HG03095 (cell line): ENCODE data around the gene LIMS2.

Source experiments
- ATAC-seq: cut with Tn5 transposase; IDR thresholded peaks from one replicate; pipeline ENCODE4 v1.9.1; 2021; ENCODE audit warnings: moderate library complexity; ENCODE audit not compliant: unreplicated experiment

LIMS2 gene

DNA sequence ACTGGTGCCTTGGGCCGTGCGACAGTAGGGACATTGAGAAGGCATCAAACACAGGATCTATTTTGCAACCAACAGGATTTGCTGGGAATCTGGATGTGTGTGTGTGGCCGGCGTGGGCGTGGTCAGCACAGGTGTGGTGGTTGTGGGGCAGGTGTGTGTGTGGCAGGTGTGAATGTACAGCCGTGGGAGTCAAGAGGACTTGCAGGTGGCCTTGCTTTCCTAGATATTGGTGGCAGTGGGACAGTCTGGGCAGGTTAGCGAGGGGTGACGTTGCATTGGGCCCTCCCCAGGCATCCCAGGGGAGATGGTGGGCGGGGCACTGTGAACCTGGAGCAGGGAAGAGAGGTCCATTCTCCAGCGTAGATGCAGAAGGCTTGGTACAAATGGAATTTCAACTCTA, 3.2 kb upstream of the LIMS2 start:
- ATAC-seq, result no peak

DNA sequence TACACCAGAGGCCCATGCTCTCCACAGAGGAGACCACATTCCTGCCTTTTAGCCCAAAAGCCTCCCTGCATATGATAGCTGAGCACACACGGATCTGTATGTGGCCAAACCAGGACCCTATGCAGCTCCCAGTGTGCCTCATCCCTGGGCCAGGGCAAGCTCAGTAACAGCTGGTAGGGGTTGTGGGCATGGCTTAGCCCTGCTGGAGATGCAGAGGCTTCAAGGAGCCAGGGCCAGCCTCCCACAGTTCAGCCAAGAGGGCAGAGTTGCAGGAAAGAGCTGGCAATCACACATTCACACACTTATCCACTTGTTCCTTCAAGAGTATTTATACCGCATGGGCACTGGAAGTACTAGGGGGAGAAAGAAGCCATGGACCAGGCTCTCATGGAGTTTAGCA, 1.6 kb upstream of the LIMS2 start:
- ATAC-seq, result no peak

DNA sequence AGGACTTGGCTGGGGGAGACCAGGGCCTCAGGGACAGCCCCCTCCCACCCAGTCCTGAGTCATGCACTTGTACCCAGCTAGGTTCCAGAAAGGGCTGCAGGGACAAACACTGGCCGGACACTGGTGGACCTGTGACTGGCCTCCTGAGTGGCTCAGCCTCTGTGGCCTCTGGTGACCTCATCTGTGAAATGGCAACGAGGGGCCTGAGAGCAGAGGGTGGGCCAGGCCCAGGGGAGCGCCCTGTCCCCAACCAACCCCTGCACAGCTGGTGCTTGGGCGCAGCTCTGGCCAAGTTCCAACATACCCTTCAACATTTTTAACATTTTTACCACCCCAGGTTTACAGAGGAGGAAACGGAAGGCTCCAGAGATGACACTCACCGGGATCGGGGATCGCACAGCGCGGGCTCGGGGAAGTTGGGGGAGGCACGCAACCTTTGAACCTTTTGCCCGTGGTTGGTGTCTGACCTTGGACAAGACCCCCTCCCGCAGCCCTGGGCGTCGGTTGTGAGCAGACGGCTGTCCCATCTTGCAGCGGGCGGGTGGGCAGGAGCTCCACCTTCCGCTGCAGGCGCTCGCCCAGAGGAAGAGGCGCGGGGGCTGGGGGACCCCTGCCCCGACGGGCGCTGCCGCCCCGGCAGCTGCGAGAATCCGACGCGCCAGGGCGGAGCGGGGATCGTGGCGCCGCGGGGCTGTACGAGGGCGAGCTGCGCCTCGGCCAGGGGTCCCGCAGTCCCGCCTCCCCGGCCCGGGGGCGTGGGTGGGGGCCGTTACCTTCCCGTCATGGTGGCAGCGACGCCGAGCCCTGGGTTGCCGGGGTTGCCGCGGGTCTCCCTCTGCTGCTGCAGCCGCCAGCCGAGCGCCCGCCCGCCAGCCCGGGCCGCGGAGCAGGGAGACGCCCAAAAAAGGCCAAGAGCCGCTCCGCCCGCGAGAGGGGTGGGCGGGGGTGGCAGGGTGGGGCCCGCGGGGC, 805 bp downstream of the LIMS2 start:
- ATAC-seq, result no peak

DNA sequence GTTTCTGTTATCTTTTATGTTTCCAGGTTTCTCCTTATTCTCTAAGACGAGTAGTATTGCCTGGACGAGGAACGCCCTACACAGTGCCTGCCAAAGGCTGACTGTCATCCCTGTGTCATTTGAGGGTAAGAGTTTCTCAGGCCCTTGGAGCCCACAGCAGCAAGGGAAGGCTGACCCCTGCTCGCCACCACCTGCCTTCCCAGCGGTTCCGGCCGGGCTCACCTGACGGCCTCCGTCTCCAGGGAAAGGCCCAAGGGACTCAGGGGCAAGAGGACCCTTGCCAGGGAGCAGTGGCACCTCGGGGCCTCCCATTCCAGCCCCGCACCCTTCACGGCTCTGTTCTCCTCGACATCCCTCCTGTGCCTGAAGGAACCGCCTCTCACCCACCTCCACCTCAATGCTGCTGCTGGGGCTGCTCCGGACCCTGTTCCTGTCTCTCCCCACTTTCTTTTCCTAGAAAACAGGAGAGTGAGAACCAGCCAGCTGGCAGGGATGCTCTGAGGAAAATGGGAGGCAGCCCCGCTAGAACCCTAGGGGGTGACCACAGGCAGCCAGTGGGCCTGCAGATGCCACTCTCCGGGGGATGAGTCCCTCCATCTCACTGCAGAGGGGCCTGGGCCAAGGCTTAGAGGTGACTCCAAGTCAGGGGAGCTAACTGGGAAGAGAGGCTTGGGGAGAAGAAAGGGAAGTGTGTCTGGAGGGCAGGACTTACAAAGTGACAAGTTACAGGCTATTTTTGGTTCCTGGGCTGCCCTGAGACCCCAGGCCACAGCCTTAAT, 1.9 kb downstream of the LIMS2 start:
- no peak for ATAC-seq

DNA sequence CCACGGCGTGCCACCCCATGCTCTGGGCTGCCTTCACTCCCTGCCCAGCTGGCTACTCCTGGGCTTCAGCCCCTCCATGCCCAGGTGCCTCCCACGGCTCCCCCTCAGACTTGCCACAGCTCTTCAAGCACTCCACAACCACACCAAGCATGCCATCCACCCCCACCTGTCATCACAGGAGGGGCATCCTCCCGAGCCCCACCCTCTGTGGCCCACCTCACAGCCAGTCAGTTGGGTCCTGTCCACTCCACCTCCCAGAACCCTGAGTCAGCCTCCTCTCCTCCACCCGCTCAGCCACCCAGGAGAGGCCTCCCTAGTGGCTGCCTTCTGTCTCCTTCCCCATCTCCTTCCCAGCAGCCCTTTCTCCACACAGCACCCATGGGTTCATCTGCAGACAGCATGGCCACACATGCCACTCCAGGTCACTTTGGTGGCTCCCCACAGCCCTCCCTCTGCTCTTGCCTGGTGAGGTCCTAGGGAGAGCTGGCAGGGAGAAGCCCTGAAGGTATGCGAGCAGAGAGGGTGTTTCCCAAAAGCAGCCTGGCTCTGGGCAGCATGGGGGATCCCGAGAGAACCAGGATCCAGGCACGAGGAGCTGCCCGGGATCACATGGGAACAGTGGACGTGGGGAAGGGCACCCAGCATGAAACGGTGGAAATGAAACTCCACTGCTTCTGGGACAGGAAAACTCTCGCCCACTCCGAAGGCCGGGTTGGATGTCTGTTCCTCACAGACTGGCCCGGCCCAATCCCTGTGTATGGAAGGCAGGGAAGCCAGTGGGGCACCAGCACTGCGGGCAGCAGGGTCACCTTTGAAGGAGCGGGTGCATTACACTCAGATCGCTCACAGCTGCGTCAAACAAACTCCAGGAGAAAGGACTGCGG, 2.7 kb downstream of the LIMS2 start:
- no peak for ATAC-seq

DNA sequence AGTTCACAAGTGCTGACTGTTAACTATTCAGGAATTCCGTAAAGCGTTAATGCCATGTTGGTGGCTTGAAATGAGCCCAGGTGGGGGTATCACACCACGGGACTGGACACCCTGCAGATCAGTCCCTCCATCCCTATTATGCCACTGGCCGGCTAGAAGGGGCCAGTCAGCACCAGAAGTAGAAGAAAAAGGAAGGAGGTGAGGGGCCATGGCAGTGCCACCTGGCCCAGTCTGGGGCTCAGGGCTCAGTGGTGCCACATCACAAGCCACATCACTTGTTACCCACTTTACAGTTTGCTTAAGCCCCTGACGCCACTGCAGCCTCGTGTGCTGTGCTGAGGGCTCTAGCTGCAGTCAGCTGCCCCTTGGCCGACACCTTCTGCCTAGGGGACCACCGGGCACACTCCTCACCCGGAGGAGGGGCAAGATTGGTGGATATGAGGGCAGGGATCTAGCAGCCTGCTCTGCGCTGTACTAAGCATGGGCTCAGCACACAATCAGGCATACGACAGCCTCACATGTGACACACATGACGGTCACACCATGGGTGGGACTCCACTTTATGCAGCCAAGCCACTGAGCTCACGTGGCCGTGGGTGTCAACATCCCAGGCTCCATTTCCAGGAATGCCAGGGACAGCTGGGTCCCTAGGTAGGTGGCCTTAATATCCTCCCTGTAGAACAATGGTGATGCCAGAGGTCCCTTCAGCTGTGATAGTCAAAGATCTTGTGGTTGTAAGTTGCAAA, 3.6 kb downstream of the LIMS2 start:
- no peak for ATAC-seq

DNA sequence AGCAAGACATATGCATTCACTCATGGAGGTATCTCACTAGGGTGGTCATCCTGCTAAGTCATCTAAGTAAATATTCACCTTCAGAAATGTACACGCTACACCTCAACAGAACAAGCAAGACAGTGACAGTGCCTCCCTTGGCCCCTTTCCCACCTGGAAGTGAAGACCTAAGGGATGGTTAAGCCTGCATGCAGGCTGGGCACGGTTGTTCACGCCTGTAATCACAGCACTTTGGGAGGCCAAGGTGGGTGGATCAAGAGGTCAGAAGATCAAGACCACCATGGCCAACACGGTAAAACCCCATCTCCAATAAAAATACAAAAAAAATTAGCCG, 4.4 kb downstream of the LIMS2 start:
- no peak for ATAC-seq

DNA sequence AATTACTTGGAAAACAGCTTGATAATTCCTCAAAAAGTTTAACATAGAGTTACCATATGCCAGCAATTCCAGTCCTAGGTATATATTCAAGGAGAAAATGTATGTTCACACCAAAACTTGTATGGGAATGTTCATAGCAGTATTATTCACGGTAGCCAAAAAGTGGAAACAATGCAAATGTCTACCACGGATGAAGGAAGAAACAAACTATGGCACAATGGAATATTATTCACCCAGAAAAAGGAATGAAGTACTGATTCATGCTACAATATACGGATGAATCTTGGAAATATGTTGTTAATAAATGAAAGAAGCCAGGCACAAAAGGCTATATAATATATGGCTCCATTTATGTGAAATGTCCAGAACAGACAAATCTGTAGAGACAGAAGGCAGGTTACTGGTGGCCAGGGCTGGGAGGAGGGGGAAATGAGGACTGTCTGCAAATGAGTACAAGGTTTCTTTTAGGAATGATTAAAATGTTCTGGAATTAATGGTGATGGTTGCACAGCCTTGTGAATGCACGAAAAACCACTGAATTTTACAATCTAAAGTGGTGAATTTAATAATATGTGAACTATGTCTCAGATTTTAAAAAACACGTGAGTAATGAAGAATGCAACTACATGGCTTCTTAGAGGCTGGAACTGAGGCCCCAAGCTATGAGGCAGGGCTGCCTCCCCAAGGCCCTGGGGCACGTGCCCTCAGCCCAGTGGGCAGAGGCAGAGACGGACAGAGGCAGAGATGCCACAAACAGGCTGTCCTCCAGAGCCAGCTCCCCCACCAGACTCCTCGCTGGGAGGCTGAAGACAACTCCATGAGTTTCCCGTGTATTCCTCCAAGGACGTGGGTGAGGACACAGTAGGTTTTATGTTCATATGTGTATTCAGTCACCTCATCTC, 5.0 kb downstream of the LIMS2 start:
- no peak for ATAC-seq

DNA sequence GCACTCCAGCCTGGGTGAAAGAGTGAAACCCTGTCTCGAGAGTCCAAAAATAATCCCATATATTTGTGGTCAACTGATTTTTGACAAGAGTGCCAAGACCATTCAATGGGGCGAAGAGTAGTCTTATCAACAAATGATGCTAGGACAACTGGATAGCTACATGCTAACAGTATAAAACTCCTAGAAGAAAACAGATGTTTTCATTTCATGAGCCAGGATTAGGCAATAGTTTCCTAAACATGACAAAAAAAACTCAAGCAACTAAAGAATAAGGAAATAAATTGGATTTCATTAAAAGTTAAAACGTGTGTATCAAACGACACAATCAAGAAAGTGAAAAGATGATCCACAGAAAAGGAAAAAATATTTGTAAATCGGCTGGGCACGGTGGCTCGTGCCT, 6.3 kb downstream of the LIMS2 start:
- ATAC-seq, result no peak

DNA sequence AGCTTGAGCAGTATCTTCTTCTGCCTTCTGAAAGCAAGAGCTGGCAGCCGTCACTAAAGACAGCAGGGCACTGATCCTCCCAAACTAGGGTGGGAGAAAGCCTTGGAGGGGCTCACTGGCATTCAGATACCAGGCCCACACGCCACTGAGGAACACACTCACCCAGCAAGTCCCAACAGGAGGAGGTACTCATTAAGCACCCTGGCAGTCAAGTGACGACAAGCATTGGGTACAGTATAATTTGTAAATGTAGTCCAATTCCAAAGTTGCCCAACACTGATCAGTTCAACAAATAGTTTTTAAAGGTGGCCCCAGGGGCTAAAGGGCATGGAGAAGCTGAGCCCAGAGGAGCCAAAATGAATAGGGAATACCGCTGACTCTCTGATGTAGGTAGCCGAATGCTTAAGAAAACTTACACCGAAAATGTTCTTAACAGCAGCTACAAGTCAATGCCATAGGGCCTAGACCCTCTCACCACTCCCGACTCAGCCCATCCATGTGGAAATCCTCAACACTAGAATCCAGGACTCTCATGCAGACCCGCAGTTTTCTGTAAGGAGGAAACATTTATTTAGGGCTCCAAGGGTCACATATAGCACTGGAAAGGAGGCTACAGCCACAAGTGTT, 9.9 kb downstream of the LIMS2 start:
- ATAC-seq, result no peak

DNA sequence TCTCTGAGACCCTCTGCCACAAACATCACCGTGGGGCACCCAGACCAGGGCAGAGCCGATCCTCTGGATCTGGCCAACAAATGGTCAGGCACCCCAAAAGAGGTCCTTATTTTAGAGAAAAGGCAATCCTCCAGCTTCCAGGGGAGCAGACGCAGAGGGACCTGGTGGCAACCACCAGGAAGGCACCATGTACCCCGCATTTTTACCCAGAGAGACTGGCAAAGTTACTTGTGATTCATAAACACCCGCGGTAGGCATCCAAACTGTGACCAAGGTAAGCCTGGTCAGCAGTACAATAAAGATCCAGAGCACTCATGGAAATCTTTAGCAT, 10.5 kb downstream of the LIMS2 start:
- ATAC-seq, result no peak

DNA sequence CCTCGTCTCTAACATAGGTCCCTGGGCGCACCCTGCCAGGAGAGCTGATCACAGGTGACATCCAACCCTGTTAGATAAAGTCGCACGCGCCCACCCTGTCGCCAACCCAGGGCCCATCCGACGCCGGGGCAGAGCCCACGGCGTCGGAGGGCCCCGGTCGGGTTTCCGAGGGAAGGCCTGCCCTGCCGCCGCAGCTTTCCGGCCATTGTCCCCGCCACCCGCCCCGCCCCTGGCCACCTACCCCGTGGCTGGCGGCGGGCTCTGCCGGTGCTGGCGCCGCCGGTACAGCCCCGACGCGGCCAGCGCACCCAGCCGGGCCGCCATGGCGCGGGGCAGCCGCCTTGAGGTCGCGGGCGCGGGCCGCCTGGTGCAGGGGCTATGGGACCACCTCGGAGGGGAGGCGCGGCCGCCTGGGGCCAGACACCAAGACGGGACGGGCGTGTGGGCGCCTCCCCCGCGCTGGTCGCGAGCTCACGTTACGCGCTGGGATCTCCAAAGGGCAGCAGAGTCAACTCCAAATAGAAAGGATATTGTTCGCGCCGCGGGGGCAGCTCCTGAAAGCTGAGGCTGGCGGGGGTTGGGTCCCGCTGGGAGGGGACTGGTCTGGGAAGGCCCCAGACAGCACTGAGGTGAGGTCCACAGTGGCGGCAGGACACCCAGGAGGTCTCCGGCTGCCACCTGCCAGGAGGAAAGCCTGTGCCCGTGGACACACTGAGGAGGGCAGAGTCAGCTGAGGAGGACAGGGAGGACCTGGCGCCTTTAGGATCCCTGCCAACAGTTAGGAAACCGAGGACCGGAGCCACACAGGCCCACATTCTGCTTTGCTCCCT, 11.1 kb downstream of the LIMS2 start:
- ATAC-seq, result no peak

DNA sequence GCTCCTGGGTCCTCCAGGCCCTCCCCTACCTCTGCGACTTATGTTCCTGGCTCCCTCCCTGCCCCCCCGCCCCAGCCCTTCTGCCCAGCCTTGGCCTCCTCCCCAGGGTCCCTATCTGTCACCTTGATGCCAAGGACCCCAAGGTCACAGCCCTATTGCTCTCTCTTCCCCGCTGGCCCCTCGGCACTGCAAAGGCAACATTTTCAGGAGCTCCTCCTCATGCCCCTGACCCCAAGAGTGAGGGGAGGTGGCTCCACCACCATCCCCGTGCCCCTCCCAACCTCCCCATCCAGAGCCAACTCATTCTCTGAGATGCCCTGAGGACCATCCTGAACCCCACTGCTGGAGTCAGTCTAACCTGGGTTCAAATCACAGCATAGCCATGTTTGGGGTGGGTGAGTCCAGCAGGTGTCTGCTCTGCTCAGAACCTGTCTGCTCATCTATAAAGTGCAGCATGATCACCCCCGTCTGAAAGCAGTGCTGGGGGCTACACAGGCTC, 11.7 kb downstream of the LIMS2 start:
- no peak for ATAC-seq

DNA sequence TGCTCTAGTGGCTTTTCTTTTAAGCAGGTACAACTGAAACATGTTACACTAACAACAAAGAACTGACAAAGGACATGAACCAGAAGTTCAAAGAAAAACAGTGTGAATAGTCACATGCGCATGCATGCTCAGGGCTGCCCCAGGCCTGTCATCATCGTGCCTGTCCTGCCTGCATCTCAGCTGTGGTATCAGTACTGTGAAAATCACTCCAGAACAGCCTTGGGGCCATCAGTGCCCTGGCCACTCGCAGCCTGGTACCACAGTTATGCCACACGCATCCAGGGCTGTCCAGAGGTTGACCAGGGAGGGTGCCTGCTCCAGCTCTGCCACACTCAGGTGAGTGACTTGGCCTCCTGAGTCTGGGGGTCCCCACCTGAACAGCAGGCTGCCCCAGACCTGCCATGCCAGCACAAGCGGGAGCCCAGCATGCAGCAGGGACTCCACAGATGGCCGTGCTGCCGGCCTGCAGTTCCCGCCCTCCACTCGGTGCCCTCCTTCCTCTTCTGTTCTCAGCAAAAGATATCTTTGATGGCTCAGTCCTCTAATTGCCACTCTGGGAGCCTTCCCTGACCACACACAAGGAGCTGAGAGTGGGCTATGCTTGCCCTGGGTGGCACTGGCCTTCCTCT, 12.3 kb downstream of the LIMS2 start:
- no peak for ATAC-seq

DNA sequence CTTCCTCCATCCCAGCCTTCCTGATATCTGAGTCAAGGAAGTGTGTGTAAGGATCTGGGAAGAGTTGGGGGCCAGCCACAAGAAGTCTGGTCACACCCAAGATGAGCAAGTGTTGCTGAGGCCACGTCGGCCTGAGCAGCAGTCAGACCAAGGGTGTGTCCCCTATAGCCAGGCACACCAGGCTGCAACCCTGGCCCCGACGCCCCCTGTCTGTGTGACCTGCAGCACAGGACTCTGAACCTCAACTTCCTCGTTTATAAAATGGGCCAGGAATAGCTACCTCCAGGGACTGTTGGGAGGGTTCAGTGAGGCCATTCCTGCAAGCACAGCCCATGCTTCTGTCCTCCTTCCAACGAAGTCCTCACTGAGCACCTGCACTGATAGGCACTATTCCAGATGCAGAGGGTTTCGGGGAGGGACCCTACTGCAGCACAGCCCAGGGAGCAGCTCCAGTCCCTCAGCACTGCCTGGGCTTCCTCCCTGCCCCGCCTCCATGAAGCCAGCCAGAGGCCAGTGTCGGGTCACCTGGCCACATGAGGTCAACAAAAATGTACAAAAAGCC, 13.3 kb downstream of the LIMS2 start:
- no peak for ATAC-seq

DNA sequence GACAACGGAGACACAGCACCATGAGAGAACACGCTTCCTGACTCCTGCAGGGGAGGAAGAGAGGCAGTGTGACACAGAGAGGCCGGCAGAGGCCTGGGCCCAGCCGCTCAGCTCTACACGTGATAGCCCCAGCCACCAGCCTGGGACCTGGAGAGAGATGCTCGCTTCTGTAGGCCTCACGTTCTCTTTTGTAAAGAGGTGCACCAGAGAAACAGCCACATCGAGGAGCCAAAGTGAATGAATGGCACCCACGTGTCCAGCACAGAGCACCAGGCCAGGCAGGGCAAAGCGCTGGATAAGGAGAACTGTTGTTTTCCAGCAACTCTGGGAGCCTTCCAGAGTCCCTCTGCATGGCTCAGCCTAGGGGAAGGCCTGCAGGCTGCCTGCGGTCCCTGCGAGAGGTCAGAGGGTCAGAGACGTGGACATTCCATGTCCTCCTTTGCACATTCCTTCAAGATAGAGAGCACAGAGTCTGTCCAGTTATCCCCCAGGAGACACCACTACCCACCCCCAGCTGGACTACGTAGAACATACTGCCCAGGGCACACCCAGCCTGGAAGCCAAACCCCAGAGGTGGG, 14.2 kb downstream of the LIMS2 start:
- ATAC-seq, result no peak

DNA sequence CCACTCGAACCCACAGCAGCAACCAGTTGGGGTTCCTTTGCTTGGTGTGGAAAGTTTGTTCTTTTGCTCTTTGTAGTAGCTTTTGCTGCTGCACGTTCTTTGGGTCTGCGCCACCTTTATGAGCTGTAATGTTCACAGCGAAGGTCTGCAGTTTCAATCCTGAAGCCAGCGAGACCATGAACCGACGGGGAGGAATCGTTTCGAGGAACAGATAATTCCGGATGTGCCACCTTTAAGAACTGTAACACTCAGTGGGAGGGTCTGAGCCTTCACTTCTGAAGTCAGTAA, 15.1 kb downstream of the LIMS2 start:
- ATAC-seq, result no peak
